Measurements from ENCODE around the gene PAPSS1. TPM values are rescaled to one million over a fixed set of nuclear protein-coding genes. Genes with fewer than 3 reads are reported as not detected.

The PAPSS1 gene
- total and polyA plus RNA-seq, 2 of the 8 experiments (the other 6 are each of a cell fraction or from before 2014, with no cell fraction given): 79.2 to 98.5 TPM

DNA sequence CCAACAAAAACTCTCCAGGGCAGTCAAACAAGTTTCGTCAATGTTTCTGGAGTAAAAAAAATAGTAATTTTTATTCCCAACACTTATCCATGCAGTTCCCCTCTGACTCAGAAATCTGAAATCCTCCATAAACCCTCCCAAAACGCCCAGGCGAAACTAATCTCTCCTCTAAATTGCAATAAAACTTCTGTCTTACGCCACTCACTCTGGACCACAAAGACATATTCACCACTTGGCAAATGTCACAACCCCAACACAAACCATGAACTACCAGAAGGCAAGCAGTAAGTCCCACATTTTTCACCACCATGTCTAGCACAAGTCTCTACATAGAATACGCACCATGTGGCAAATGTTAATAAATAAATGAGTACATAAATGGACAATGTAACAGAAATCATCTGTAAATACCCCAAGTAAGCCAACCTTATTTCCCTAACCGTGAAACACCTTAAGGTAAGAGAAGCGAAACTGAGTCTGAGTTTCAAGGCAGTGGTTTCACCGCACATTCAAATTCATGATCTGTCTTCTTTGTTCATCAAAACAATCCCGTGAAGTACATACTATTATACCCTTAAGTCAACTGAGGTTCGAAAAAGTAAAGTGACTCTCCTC, 1.6 kb downstream of the PAPSS1 start:
- FAIRE-seq (no peak), DNase-seq (ENCODE audit: low read depth in 1 of 2, low spot score in 2 of 2) (no peak)
- H4K91ac ChIP-seq (replicated peaks; ENCODE audit: insufficient read length, low read length): no peak overlapping the region
- H4K5ac ChIP-seq (ENCODE audit: insufficient read length, low read depth, low read length): no peak overlapping the region
- H2BK20ac ChIP-seq (ENCODE audit: low read length): no peak overlapping the region
- H3K9ac ChIP-seq (replicated peaks in 1 of 4; ENCODE audit: extremely low read depth in 1 of 4, low read depth in 3 of 4, low read length in 3 of 4): peak overlapping the region in 1 of 4 experiments; percentile 14; a peak in 1 of 7 replicates
- no peak overlapping the region for H2BK5ac ChIP-seq (ENCODE audit: low read depth, low read length)
- H3K23me2 ChIP-seq (ENCODE audit: low read depth, low read length): peaks cover 9% of the 10 kb centered on the region
- no peak overlapping the region for H3K23ac ChIP-seq (ENCODE audit: insufficient read length)
- no peak overlapping the region for H3K27ac ChIP-seq (ENCODE audit: low read depth, low read length)
- no peaks in the 10 kb centered on the region for H3K27me3 ChIP-seq (replicated peaks in 1 of 4; ENCODE audit: control insufficient read depth in 3 of 4, extremely low read depth in 1 of 4, insufficient read depth in 3 of 4, low read length in 3 of 4)
- H2BK15ac ChIP-seq (ENCODE audit: low read length): no peak overlapping the region
- H2AFZ ChIP-seq (ENCODE audit: low read length): no peak overlapping the region
- peak overlapping the region; percentile 77 to 86 (median 80); a peak in 7 of 8 replicates for H3K4me3 ChIP-seq (ENCODE audit: extremely low read depth in 1 of 4, insufficient read depth in 2 of 4, low read depth in 3 of 4, low read length in 4 of 4)
- H2BK120ac ChIP-seq (replicated peaks; ENCODE audit: low read depth, low read length): no peak overlapping the region
- CTCF ChIA-PET (ENCODE audit: partially characterized antibody): interaction anchor here (0.8 to 1.1 kb wide), 2 partner anchors 12 to 53 kb away, joined by 3 read pairs; no protein-coding TSS in a partner anchor
- no peak overlapping the region for H3K14ac ChIP-seq (ENCODE audit: insufficient read length)
- H4K8ac ChIP-seq (ENCODE audit: extremely low read depth, insufficient read depth, low read length): no peak overlapping the region
- no peak overlapping the region for H2AK5ac ChIP-seq (ENCODE audit: low read depth, low read length)
- peaks cover 3 to 59% of the 10 kb centered on the region in 2 experiments; a peak in 3 of 4 replicates for H3K79me2 ChIP-seq (ENCODE audit: control insufficient read depth in 1 of 2, insufficient read depth in 2 of 2, low read length in 2 of 2)
- no peak overlapping the region for H3K18ac ChIP-seq (ENCODE audit: extremely low read depth, low read length)
- no peak overlapping the region for H3K56ac ChIP-seq (replicated peaks; ENCODE audit: insufficient read length, low read depth, low read length)
- peak overlapping the region; percentile 86 to 95 for H3K4me2 ChIP-seq (ENCODE audit: insufficient read depth in 1 of 2, low read depth in 2 of 2, low read length in 2 of 2)
- peaks cover 5 to 18% (median 6%) of the 10 kb centered on the region in 4 experiments; a peak in 6 of 7 replicates for H3K4me1 ChIP-seq (replicated peaks in 1 of 4; ENCODE audit: control insufficient read depth in 3 of 4, insufficient read depth in 4 of 4, low read length in 3 of 4)
- WGBS, 2 experiments (ENCODE audit: extremely low coverage in 1 of 2, insufficient coverage in 1 of 2, insufficient read length in 1 of 2, insufficient replicate concordance in 2 of 2, low coverage in 1 of 2, low lambda C conversion rate in 2 of 2, missing lambda C conversion rate in 1 of 2): 79% methylated on average over 10 of the region's 10 CpGs; no CpG with 5 or more reads in 1 of the 2 experiments
- H3K36me3 ChIP-seq (ENCODE audit: control insufficient read depth in 2 of 4, insufficient read depth in 4 of 4, low read length in 3 of 4): no peaks in the 10 kb centered on the region
- no peak overlapping the region for H3K4ac ChIP-seq (replicated peaks; ENCODE audit: insufficient read length, low read depth, low read length)
- H2BK12ac ChIP-seq (ENCODE audit: low read depth, low read length): no peak overlapping the region
- peaks cover 12% of the 10 kb centered on the region for H3K79me1 ChIP-seq (ENCODE audit: low read depth, low read length)
- no peak for TF ChIP-seq TAF7 (optimal IDR thresholded peaks at IDR 0.05; ENCODE audit: borderline replicate concordance, low read depth, low read length)
- TF ChIP-seq RAD21 (IDR thresholded peaks at IDR 0.05 in 1 of 2, conservative IDR thresholded peaks at IDR 0.05 in 1 of 2; ENCODE audit: low read depth in 2 of 2, low read length in 2 of 2): no peak
- no peak for TF ChIP-seq YY1 (IDR thresholded peaks at IDR 0.05; ENCODE audit: low read depth, low read length)
- no peak for TF ChIP-seq MAFK (IDR thresholded peaks at IDR 0.05; ENCODE audit: low read depth, low read length)
- TF ChIP-seq BCL11A (IDR thresholded peaks at IDR 0.05; ENCODE audit: low read depth in 2 of 2, low read length in 2 of 2): no peak
- TF ChIP-seq SP2 (IDR thresholded peaks at IDR 0.05; ENCODE audit: low read length): no peak
- no peak for TF ChIP-seq BACH1 (IDR thresholded peaks at IDR 0.05; ENCODE audit: low read length)
- no peak for TF ChIP-seq EZH2 (IDR thresholded peaks at IDR 0.05; ENCODE audit: low read depth, low read length, severe bottlenecking)
- TF ChIP-seq EP300 (IDR thresholded peaks at IDR 0.05; ENCODE audit: borderline replicate concordance in 1 of 2, low read depth in 2 of 2, low read length in 2 of 2): no peak
- no peak for TF ChIP-seq SP4 (IDR thresholded peaks at IDR 0.05; ENCODE audit: low read length)
- no peak for TF ChIP-seq ZNF274 (IDR thresholded peaks at IDR 0.05; ENCODE audit: borderline replicate concordance, extremely low read depth, low read length)
- TF ChIP-seq POLR2AphosphoS5 (IDR thresholded peaks at IDR 0.05; ENCODE audit: low read depth, low read length): no peak
- no peak for TF ChIP-seq KDM4A (IDR thresholded peaks at IDR 0.05; ENCODE audit: low read depth, low read length, severe bottlenecking)
- H4K20me1 ChIP-seq (replicated peaks in 1 of 2; ENCODE audit: control insufficient read depth in 1 of 2, insufficient read depth in 2 of 2, low read length in 2 of 2): peaks cover 0 to 5% of the 10 kb centered on the region in 2 experiments
- POLR2A ChIA-PET (ENCODE audit: partially characterized antibody): interaction anchor here (2.1 kb wide), 1 partner anchor 29 kb away, joined by 4 read pairs; no protein-coding TSS in a partner anchor
- no peaks in the 10 kb centered on the region for H3K9me3 ChIP-seq (ENCODE audit: insufficient read depth in 2 of 2, low read depth in 1 of 2, low read length in 1 of 2)

All from H1 (cell line).